ENCODE results near the gene RBM33.
A peak's percentile ranks its signal among the peaks of the same experiment; 100 is the strongest.

RBM33 gene

DNA sequence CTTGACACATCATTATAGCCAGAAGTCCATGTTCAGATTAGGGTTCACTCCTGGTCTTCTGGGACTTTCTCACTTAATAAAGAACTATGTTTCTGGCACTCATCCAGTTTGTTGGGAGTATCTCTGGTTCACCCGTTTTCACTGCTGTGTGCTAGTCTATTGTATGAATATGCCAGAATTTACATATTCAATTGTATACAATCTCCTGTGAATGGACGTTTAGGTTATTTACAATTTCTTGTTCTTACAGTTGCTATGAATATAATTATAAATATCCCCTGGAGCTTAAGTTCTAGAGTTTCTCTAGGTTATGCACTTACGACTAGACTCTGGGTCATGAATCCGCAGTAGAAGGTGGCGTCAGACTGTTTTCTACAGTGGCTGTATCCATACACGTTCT lies 20.0 kb upstream of the RBM33 start:
- no peak for DNase-seq (ENCODE audit: low read depth)

GRCh38 chr7:155625557-155625956 lies 18.9 kb upstream of the RBM33 start:
- no peak for DNase-seq (ENCODE audit: low read depth)

- DNase-seq (ENCODE audit: low read depth) = no peak
These were observed 15.3 kb upstream of the RBM33 start for GRCh38 chr7:155629171-155629570.

GRCh38 chr7:155631155-155631554 lies 13.3 kb upstream of the RBM33 start:
- DNase-seq (ENCODE audit: low read depth) = no peak

GRCh38 chr7:155635817-155636216 lies 8.6 kb upstream of the RBM33 start:
- DNase-seq (ENCODE audit: low read depth) = no peak

DNA sequence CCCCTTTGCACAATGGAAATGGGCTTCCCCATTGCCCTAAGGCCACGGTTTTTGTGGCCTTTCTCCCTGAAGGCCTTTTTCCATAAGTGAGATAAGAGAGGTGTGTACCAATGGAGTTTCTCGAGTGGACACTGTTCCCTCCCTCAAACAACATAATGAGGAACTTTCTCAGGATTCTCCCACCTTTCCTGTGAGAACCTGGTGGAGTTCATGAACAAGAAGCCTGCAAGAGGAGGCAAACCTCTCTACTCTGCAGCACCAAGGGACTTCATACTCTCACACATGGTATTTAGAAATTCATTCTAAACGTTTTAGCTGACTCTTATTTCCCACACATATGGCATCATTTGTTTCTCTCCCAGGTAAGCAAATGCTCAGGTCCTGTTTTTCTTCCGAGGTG lies 7.3 kb upstream of the RBM33 start:
- no peak for DNase-seq (ENCODE audit: low read depth)

GRCh38 chr7:155638366-155638765 lies 6.1 kb upstream of the RBM33 start:
- DNase-seq (ENCODE audit: low read depth) = no peak

GRCh38 chr7:155639958-155640520 lies 4.4 kb upstream of the RBM33 start:
- DNase-seq (ENCODE audit: low read depth) = no peak

DNA sequence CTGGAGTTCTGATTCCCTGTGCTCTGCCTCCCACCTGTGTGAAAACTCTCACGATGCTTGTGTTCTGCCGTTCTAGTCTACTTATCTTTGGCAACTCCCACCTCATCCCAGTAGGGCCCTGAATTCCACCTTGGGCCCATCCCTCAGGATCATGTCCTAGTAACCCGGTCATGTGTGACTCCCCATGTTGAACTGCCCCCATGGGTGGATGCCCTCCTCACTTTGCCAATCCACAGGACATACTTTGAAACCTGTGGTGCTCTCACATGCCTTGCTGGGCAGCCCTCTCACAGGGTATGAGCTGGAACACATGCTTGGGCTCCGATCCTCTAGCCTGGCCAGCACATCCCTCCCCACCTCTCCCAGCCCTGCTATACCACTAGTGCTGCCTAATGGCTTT lies 3.8 kb upstream of the RBM33 start:
- no peak for DNase-seq (ENCODE audit: low read depth)

GRCh38 chr7:155643804-155644177 lies 670 bp upstream of the RBM33 start:
- no peak for DNase-seq (ENCODE audit: low read depth)

DNA sequence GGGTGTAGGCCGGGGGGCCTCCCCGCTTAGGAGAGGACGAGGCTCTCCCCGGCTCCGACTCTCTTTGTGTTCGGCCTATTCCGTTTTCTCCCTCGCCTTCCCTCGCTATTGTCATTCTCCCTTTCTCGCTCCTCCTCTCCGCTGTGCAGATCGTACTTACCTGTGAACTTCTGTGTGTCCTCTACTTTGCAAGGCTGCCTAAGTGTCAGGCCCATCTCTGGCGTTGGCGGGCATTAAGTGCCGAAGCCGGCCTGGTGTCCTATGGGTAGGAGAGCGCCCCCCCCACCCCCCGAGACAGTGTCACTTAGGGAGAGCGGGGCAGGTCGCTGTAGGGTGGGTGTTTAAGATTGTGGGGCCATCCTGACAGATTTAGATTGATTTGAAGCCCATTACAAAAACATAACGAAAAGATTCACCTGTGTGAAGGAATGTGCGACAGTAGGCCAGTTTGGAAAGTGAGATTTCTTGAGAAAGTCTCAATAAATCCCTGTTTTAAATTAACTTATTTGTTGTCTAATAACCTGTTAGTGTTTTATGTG lies 579 bp downstream of the RBM33 start:
- DNase-seq (ENCODE audit: low read depth) = peak; percentile 11

- DNase-seq (ENCODE audit: low read depth) = no peak
These were observed 1.2 kb downstream of the RBM33 start for GRCh38 chr7:155645662-155646061.

DNA sequence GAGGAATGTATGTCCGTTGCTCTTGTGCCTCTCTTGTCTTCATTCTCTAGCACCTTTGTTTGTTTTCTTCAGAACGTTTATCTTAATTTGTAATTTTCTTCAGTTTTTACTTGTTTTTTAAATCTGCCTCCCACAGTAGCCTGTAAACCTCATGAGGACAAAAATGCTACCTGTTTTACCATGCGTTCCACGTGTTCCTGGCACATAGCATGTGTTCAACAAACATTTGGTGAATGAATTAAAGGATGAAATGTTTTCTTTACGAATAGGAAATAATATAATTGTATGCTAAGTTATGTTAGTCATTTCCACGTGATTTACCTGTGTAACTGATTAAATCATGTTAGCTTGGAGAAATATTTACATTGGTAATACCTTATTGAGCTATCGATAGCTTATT lies 2.2 kb downstream of the RBM33 start:
- no peak for DNase-seq (ENCODE audit: low read depth)

GRCh38 chr7:155647302-155647701 lies 2.8 kb downstream of the RBM33 start:
- no peak for DNase-seq (ENCODE audit: low read depth)

DNA sequence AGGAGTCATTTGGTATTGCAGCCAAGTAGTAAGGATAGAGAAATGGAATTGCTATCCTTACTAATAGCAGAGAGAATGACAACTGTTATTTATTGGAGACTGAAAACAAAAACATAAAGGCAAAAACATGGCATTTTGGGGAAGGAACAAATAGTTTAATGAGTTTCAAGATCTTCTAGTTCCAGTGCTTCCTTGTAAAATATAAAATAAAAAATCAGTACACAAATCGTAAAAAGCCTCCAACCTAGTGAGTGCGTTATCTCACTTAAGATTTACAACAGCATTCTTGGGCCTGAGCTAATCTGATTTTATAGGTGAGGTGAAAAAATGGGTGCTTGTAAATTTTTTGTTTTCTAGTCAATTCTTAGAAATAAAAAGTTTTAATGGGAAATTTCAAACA lies 3.3 kb downstream of the RBM33 start:
- no peak for DNase-seq (ENCODE audit: low read depth)

- no peak for DNase-seq (ENCODE audit: low read depth)
These were observed 4.4 kb downstream of the RBM33 start for GRCh38 chr7:155648752-155649339.

- no peak for DNase-seq (ENCODE audit: low read depth)
These were observed 5.1 kb downstream of the RBM33 start for GRCh38 chr7:155649588-155649987.

GRCh38 chr7:155652156-155653114 lies 8.0 kb downstream of the RBM33 start:
- DNase-seq (ENCODE audit: low read depth) = no peak

DNA sequence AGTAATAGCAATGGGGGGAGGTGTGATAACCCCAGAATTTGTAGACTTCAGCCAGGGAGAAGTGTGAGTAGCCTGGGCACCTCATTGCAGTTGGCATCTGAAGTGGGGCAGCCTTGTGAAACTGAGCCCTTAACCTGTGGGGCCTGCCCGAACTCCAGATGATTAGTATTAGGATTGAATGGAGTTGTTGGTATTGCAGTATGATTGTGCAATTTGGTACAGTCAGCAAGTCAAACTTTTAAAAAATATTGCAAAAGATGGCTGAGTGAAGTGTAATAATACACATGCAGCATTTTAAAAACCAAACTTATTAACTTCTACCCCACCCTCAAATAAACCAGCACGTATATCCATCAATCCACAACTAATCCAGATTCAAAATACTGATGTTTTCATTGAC lies 9.3 kb downstream of the RBM33 start:
- no peak for DNase-seq (ENCODE audit: low read depth)

DNA sequence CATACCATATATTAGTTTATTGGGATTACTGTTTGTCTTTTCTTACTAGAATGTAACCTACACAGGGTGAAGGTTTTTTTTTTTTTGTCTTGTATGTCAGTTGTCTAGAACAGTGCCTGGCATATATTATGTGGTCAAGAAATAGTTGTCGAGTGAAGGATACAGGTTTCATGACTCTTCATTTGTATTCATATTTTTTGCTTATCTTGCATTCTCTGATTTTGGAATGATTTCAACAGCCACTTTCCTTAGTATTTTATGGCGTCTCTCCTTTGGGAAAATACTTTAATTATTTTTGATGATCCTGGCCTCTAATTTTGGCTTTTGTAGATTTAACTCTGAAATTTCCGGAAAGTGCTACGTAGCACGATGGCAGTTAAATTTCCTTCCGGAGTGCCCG lies 12.4 kb downstream of the RBM33 start:
- DNase-seq (ENCODE audit: low read depth) = no peak

GRCh38 chr7:155660059-155660757 lies 15.7 kb downstream of the RBM33 start:
- no peak for DNase-seq (ENCODE audit: low read depth)

DNA sequence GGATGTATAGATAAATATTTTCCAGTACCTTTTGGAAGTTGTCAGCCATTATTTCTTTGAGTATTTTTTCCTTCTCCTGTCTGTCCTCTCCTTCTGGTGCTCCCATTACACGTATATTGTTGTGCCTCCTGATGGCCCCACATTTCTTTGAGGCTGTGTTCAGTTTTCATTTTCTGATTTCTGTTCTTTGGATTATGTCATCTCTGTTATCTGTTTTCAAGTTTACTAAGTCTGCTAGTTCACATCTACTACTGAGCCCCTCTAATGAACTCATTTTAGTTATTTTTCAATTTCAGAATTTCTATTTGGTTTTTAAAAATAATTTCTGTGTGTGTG lies 16.3 kb downstream of the RBM33 start:
- no peak for DNase-seq (ENCODE audit: low read depth)
